H1 (cell line): ENCODE results near the gene MTR. TPM values are rescaled to one million over a fixed set of nuclear protein-coding genes. Genes with fewer than 3 reads are reported as not detected.

Source experiments
- CTCF ChIA-PET: fragments of 300-600 bp; sonication (Branson Sonifier 250); formaldehyde crosslinking; loops from one replicate; lab custom pipeline; 2021; ENCODE audit not compliant: partially characterized antibody; lab: Charles Lee
- POLR2A ChIA-PET: fragments of 300-600 bp; sonication (Branson Sonifier 250); formaldehyde crosslinking; loops from one replicate; lab custom pipeline; 2021; ENCODE audit warnings: inconsistent platforms; ENCODE audit not compliant: partially characterized antibody; lab: Charles Lee
- DNase-seq, 2 experiments: peaks; one replicate each; pipeline versions ENCODE4 v3.0.0 to v3.0.0-alpha.2; 2010 to 2022; ENCODE audit warnings: low spot score in 2 of 2, low read depth in 1 of 2, mixed read lengths in 1 of 2
- FAIRE-seq: peaks from 2 replicates; lab custom pipeline; 2011; peaks lifted over from hg19 to GRCh38; lab: Jason Lieb, UNC
- H2AFZ ChIP-seq: 2 replicates; pipeline ENCODE4 v1.8.1; 2012; ENCODE audit warnings: low read length, inconsistent platforms
- H2AK5ac ChIP-seq: 2 replicates; pipeline ENCODE4 v1.6.1; 2013; ENCODE audit warnings: low read depth, low read length
- H2BK120ac ChIP-seq: replicated peaks from 2 replicates; pipeline ENCODE3; 2013; ENCODE audit warnings: low read depth, low read length, inconsistent platforms
- H2BK12ac ChIP-seq: 2 replicates; pipeline ENCODE4 v1.6.1; 2013; ENCODE audit warnings: low read depth, low read length
- H2BK15ac ChIP-seq: 2 replicates; pipeline ENCODE4 v1.6.1; 2013; ENCODE audit warnings: low read length
- H2BK20ac ChIP-seq: 2 replicates; pipeline ENCODE4 v1.6.1; 2013; ENCODE audit warnings: low read length
- H2BK5ac ChIP-seq: 2 replicates; pipeline ENCODE4 v1.6.1; 2013; ENCODE audit warnings: low read depth, low read length
- H3K14ac ChIP-seq: 2 replicates; pipeline ENCODE4 v1.6.1; 2013; ENCODE audit warnings: inconsistent platforms; ENCODE audit not compliant: insufficient read length
- H3K18ac ChIP-seq: 2 replicates; pipeline ENCODE4 v1.6.1; 2013; ENCODE audit warnings: low read length; ENCODE audit errors: extremely low read depth
- H3K23ac ChIP-seq: 2 replicates; pipeline ENCODE4 v1.6.1; 2013; ENCODE audit warnings: inconsistent platforms; ENCODE audit not compliant: insufficient read length
- H3K23me2 ChIP-seq: 2 replicates; pipeline ENCODE4 v1.6.1; 2013; ENCODE audit warnings: low read depth, low read length
- H3K27ac ChIP-seq: 2 replicates; pipeline ENCODE4 v1.6.1; 2011; ENCODE audit warnings: low read depth, low read length, inconsistent platforms
- H3K27me3 ChIP-seq, 4 experiments: replicated peaks in 1 of 4; 1 replicate in 1 of 4; 2 replicates in 3 of 4; pipeline versions ENCODE4 v1.6.1 to v1.8.1; 2011 to 2013; ENCODE audit warnings: low read length in 3 of 4, mild to moderate bottlenecking in 3 of 4, inconsistent platforms in 2 of 4, mixed read lengths in 2 of 4, moderate library complexity in 1 of 4; ENCODE audit not compliant: control insufficient read depth in 3 of 4, insufficient read depth in 3 of 4; ENCODE audit errors: extremely low read depth in 1 of 4
- H3K36me3 ChIP-seq, 4 experiments: 2 replicates each; pipeline versions ENCODE4 v1.6.1 to v1.8.1; 2011 to 2013; ENCODE audit warnings: mild to moderate bottlenecking in 4 of 4, low read length in 3 of 4, moderate library complexity in 2 of 4, control low read depth in 1 of 4, inconsistent platforms in 1 of 4; ENCODE audit not compliant: insufficient read depth in 4 of 4, control insufficient read depth in 2 of 4
- H3K4ac ChIP-seq: replicated peaks from 2 replicates; pipeline ENCODE3; 2013; ENCODE audit warnings: low read length, low read depth, mixed read lengths, inconsistent platforms; ENCODE audit not compliant: insufficient read length
- H3K4me1 ChIP-seq, 4 experiments: replicated peaks in 1 of 4; 1 replicate in 1 of 4; 2 replicates in 3 of 4; pipeline versions ENCODE4 v1.6.1 to v1.8.1; 2011 to 2013; ENCODE audit warnings: low read length in 3 of 4, inconsistent platforms in 2 of 4, mixed read lengths in 1 of 4; ENCODE audit not compliant: insufficient read depth in 4 of 4, control insufficient read depth in 3 of 4
- H3K4me2 ChIP-seq, 2 experiments: 2 replicates each; pipeline versions ENCODE4 v1.6.1 to v1.8.1; 2011 to 2013; ENCODE audit warnings: low read depth in 2 of 2, low read length in 2 of 2, control low read depth in 1 of 2, inconsistent platforms in 1 of 2, mild to moderate bottlenecking in 1 of 2; ENCODE audit not compliant: insufficient read depth in 1 of 2
- H3K4me3 ChIP-seq, 4 experiments: fragments of 200-600, 300-600 bp in 1 of 4; sonication (generic), shearing (Covaris generic), sonication (Bioruptor Twin) in 1 of 4; 2 replicates each; pipeline versions ENCODE4 v1.5.1 to v1.8.1; 2011 to 2016; ENCODE audit warnings: low read length in 4 of 4, low read depth in 3 of 4, control low read depth in 2 of 4, inconsistent platforms in 2 of 4, mild to moderate bottlenecking in 2 of 4, mixed read lengths in 1 of 4, moderate library complexity in 1 of 4; ENCODE audit not compliant: insufficient read depth in 2 of 4; ENCODE audit errors: extremely low read depth in 1 of 4
- H3K56ac ChIP-seq: replicated peaks from 2 replicates; pipeline ENCODE3; 2013; ENCODE audit warnings: low read depth, mild to moderate bottlenecking, mixed read lengths, low read length, inconsistent platforms; ENCODE audit not compliant: insufficient read length
- H3K79me1 ChIP-seq: 2 replicates; pipeline ENCODE4 v1.6.1; 2013; ENCODE audit warnings: low read depth, low read length, control low read depth
- H3K79me2 ChIP-seq, 2 experiments: 2 replicates each; pipeline versions ENCODE4 v1.6.1 to v1.8.1; 2012 to 2013; ENCODE audit warnings: low read length in 2 of 2, mild to moderate bottlenecking in 2 of 2, inconsistent platforms in 1 of 2; ENCODE audit not compliant: insufficient read depth in 2 of 2, control insufficient read depth in 1 of 2
- H3K9ac ChIP-seq, 4 experiments: replicated peaks in 1 of 4; 1 replicate in 1 of 4; 2 replicates in 3 of 4; pipeline versions ENCODE4 v1.6.1 to v1.8.1; 2011 to 2013; ENCODE audit warnings: low read depth in 3 of 4, low read length in 3 of 4, control low read depth in 2 of 4, mild to moderate bottlenecking in 2 of 4, moderate library complexity in 2 of 4, inconsistent platforms in 1 of 4; ENCODE audit errors: extremely low read depth in 1 of 4
- H3K9me3 ChIP-seq, 2 experiments: 2 replicates each; pipeline versions ENCODE4 v1.6.1 to v1.8.1; 2012 to 2013; ENCODE audit warnings: mild to moderate bottlenecking in 2 of 2, moderate library complexity in 2 of 2, control low read depth in 1 of 2, inconsistent platforms in 1 of 2, low read depth in 1 of 2, low read length in 1 of 2, mixed read lengths in 1 of 2; ENCODE audit not compliant: insufficient read depth in 2 of 2
- H4K20me1 ChIP-seq, 2 experiments: replicated peaks in 1 of 2; 2 replicates each; pipeline versions ENCODE3 to v1.8.1; 2011 to 2013; ENCODE audit warnings: inconsistent platforms in 2 of 2, low read length in 2 of 2, mild to moderate bottlenecking in 1 of 2; ENCODE audit not compliant: insufficient read depth in 2 of 2, control insufficient read depth in 1 of 2
- H4K5ac ChIP-seq: 2 replicates; pipeline ENCODE4 v1.6.1; 2013; ENCODE audit warnings: low read length, low read depth, mixed read lengths, inconsistent platforms; ENCODE audit not compliant: insufficient read length
- H4K8ac ChIP-seq: 2 replicates; pipeline ENCODE4 v1.8.0; 2013; ENCODE audit warnings: mild to moderate bottlenecking, moderate library complexity, low read length, inconsistent platforms; ENCODE audit not compliant: insufficient read depth; ENCODE audit errors: extremely low read depth
- H4K91ac ChIP-seq: replicated peaks from 2 replicates; pipeline ENCODE3; 2013; ENCODE audit warnings: low read length, mixed read lengths, inconsistent platforms; ENCODE audit not compliant: insufficient read length
- BRCA1 ChIP-seq: IDR thresholded peaks from 2 replicates; pipeline ENCODE4 v1.6.1; 2012; ENCODE audit warnings: low read depth, low read length, improper control_type of control experiment
- WGBS, 2 experiments: shearing (Covaris generic) in 1 of 2; methylation state at CpG; one replicate each; pipeline versions ENCODE4 v1.1.6 to v1.1.7; 2013 to 2015; ENCODE audit warnings: low lambda C conversion rate in 2 of 2, mixed read lengths in 2 of 2, inconsistent platforms in 1 of 2, low coverage in 1 of 2, missing lambda C conversion rate in 1 of 2; ENCODE audit not compliant: insufficient replicate concordance in 2 of 2, insufficient coverage in 1 of 2, insufficient read length in 1 of 2; ENCODE audit errors: extremely low coverage in 1 of 2, missing lambda C conversion rate in 1 of 2; 5-methylcytosine and 5-hydroxymethylcytosine counted together
- polyA plus RNA-seq, 7 experiments: library from polyadenylated mRNA; depleted of rRNA in 3 of 7; stranded (reverse) in 5 of 7; unstranded in 2 of 7; fragments of >200 nt in 5 of 7; fragments of 200-250 nt in 2 of 7; gene quantifications; 1 replicate in 5 of 7; 2 replicates in 1 of 7; 4 replicates in 1 of 7; pipeline versions ENCODE4 v1.2.1 to v1.2.3, GENCODE V29; 2011 to 2013; ENCODE audit warnings: missing spikeins in 2 of 7, mixed read lengths in 2 of 7
- total RNA-seq: library from RNA; stranded (reverse); fragmentation: NEBNext Ultra II Directional; extraction: Animal tissue kit (Norgen Biotek cat#: 25700); gene quantifications from 2 replicates; pipeline ENCODE4 v1.2.1, GENCODE V29; 2021
- TF ChIP-seq, protein P1 (sequence below): IDR thresholded peaks from 2 replicates; pipeline ENCODE4 v1.6.1; 2011; ENCODE audit warnings: low read length, improper control_type of control experiment

MTR gene
- total and polyA plus RNA-seq, 2 of the 8 experiments (the other 6 are each of a cell fraction or from before 2014, with no cell fraction given), result 4.8 to 27.4 TPM

DNA sequence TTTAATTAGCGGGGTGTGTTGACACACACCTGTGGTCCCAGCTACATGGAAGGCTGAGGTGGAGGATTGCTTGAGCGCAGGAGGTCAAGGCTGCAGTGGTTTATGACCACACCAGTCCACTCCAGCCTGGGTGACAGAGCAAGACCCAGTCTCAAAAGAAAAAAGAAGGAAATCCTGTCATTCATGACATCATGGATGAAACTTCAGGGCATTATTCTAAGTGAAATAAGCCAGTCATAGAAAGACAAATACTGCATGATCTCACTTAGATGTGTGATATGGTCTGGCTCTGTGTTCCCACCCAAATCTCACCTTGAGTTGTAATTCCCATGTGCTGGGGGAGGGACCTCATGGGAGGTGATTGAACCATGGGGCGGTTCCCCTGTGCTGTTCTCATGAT lies 126.5 kb downstream of the MTR start:
- H2BK12ac ChIP-seq, result no peak overlapping the region
- H3K4me1 ChIP-seq, result no peaks in the 10 kb centered on the region
- no peaks in the 10 kb centered on the region for H3K79me1 ChIP-seq
- no peak overlapping the region for H3K4me2 ChIP-seq
- CTCF ChIA-PET, result no interaction called here
- no peak overlapping the region for H4K5ac ChIP-seq
- no peak overlapping the region for H3K56ac ChIP-seq
- no peaks in the 10 kb centered on the region for H3K27me3 ChIP-seq
- H4K20me1 ChIP-seq, result no peaks in the 10 kb centered on the region
- FAIRE-seq, result no peak
- H2AFZ ChIP-seq, result no peak overlapping the region
- H2BK15ac ChIP-seq, result no peak overlapping the region
- WGBS, 2 experiments, result 91% methylated on average over 3 of the region's 3 CpGs; no CpG with 5 or more reads in 1 of the 2 experiments
- no peaks in the 10 kb centered on the region for H3K23me2 ChIP-seq
- POLR2A ChIA-PET, result no interaction called here
- peaks cover 0 to 8% of the 10 kb centered on the region in 2 experiments; a peak in 2 of 4 replicates for H3K9me3 ChIP-seq
- no peak overlapping the region for H4K91ac ChIP-seq
- H3K4ac ChIP-seq, result no peak overlapping the region
- no peak overlapping the region for H2BK5ac ChIP-seq
- H2BK120ac ChIP-seq, result no peak overlapping the region
- no peaks in the 10 kb centered on the region for H3K36me3 ChIP-seq
- H3K14ac ChIP-seq, result no peak overlapping the region
- no peak overlapping the region for H4K8ac ChIP-seq
- DNase-seq, result no peak
- H2BK20ac ChIP-seq, result no peak overlapping the region
- no peak overlapping the region for H3K27ac ChIP-seq
- no peak overlapping the region for H3K23ac ChIP-seq
- no peak overlapping the region for H3K18ac ChIP-seq
- H3K79me2 ChIP-seq, result no peaks in the 10 kb centered on the region
- H3K4me3 ChIP-seq, result no peak overlapping the region
- TF ChIP-seq, protein P1, sequence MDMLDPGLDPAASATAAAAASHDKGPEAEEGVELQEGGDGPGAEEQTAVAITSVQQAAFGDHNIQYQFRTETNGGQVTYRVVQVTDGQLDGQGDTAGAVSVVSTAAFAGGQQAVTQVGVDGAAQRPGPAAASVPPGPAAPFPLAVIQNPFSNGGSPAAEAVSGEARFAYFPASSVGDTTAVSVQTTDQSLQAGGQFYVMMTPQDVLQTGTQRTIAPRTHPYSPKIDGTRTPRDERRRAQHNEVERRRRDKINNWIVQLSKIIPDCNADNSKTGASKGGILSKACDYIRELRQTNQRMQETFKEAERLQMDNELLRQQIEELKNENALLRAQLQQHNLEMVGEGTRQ, result no peak
- TF ChIP-seq BRCA1, result no peak
- no peak overlapping the region for H3K9ac ChIP-seq
- no peak overlapping the region for H2AK5ac ChIP-seq
